ENCODE measurements around the gene DPPA3.

GRCh38 chr12:7667125-7667524 lies 44.1 kb upstream of the DPPA3 start:
- TF ChIP-seq CTCF (IDR thresholded peaks at IDR 0.05) (peak in 2 of 6 experiments; percentile 7 to 34), POLR2A (IDR thresholded peaks at IDR 0.05) (no peak)
